Activated CD4-positive, CD25-positive, alpha-beta regulatory T cell (primary cell): Measurements from ENCODE around the gene TRANK1.
A peak's percentile ranks its signal among the peaks of the same experiment; 100 is the strongest.
"Not testable (repeated sequence)": the region's sequence is repeated elsewhere in the genome, so short reads cannot be mapped to it uniquely, and the experiment has no call there.

ENCODE experiments used
- DNase-seq, 4 experiments: peaks; one replicate each; lab custom pipeline; 2025; lab: John Stamatoyannopoulos, UW

Gene TRANK1

DNA sequence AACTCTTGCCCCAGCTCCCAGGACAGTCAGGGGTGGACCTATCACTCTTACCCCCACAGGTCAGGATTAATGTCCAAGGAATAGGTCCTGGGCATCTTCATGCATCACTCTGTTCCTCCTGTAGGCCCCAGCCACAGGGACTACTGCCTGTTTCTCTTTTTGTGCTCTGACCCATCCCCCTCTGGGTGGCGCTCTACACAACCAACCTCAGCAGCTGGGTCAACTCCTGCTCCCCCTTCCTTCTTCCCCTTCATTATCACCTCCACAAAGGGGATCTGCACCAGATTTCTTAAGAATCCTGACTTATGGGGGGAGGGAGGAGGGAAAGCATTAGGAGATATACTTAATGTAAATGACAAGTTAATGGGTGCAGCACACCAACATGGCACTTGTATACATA, 12.2 kb upstream of the TRANK1 start:
- no peak for DNase-seq

DNA sequence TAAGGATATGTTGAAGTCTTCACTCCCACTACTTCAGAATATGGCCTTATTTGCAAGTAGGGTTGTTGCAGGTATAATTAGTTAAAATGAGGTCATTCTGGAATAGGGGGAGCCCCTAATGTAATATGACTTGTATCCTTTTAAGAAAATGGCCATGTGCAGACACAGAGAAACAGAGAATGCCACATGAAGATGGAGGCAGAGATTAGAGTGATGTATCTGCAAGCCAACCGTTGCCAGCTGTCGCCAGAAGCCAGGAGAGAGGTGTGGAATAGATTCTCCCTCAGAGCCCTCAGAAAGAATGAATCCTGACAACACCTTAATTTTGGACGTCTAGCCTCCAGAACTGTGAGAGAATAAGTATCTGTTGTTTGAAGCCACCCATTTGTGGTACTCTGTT, 11.3 kb upstream of the TRANK1 start:
- DNase-seq, result no peak

DNA sequence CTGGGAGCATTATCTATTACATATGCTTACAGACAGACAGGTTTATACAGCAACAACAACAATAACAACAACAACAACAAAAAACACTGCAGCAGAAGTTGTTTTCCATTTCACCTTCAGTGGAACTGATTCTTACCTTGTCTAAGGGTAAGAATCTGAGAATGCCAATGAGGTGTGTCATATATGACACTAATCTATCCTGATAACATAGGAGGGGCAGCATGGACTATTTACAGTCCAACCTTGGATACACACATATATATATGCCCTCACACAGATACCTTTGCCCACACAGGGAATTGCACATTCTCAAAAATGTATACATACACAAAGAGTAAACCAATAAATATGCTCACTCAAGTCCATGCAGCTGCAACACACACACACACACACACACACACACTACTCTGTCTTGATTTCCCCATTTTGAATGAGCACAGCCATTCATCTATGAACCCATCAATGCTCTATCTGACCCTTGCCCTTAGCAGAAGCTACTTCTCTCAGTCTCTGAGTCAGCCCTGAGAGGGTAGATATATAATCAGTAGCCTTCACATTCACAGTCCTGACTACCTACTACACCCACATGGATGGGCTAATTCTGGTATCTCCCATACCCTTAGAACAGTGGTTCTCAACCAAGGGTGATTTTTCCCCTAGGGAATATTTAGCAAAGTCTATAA, 9.7 kb upstream of the TRANK1 start:
- DNase-seq, result no peak

DNA sequence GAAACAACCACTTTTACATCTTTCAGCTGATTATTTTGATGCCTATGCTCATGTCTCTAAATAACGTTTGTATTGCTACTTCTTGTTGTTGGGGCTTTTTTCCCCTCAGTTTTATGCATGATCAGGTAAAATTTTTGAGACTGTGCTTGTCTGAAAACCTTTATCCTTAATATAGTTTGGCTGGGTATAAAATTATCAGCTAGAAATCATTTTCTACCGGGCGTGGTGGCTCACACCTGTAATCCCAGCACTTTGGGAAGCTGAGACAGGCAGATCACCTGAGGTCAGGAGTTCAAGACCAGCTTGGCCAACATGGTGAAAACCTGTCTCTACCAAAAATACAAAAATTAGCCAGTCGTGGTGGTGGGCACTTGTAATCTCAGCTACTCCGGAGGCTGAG, 3.0 kb upstream of the TRANK1 start:
- not testable (repeated sequence) for DNase-seq

DNA sequence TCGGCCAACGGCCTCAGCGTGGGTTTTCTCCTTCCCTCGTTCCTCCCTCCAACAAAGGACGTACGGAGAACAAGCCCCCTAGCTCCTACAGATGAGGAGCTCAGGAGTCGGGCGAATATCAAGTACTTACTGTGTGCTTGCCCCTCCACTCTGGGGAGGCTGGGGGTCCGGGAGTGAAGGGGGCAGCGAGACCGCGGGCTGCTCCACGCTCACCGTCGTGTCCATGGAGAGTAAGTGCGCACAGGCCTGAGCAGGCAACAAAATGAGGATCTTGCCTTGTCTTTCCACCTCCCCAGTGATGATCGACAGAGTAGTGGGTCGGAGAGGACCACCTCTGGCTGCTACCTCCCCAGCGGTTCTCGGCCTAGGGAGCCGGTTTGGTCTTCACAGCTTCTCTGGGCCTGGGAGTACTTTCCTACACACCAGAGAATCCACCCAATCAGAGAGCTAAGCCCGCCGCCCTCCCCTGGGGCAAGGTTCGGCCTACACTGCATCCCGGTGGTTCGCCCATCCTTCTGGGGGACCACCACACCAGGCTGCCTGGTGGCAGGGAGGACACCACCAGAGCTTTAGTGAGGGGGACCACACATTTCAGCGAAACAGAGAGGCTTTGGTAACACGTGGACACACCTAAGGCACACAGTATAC, 603 bp upstream of the TRANK1 start:
- DNase-seq, result no peak

DNA sequence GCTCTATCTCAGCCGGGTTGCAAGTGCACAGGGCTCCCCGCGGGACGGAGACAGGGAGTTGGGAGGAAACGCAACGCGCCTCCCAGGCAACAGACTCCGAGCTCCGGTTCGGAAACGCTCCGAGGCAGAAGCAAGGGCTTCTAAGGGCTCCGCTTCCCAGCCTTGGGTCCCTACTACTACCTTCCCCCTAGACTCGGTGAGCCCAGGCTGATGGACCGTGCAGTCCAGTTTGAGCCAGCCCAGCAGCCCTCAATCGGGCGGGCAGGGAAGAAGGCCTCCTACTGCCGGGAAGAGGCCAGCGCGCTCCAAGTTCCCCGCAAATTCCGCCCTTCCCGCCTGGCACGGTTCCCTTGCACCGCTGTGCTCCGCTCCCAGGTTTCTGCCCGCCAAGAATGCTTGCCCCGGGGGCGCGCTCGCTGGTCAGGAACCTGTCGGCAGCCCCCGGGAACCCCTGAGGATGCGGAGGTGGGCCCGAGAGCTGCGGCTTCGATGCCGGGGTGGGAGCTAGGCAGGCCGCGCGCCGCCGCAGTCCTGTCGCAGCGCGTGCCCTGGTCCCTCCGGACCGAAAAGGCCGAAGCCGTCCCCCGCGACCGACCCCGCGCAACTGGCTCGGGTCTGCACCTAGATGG, 728 bp downstream of the TRANK1 start:
- DNase-seq, result peak in 2 of 4 experiments; percentile 12 to 19

DNA sequence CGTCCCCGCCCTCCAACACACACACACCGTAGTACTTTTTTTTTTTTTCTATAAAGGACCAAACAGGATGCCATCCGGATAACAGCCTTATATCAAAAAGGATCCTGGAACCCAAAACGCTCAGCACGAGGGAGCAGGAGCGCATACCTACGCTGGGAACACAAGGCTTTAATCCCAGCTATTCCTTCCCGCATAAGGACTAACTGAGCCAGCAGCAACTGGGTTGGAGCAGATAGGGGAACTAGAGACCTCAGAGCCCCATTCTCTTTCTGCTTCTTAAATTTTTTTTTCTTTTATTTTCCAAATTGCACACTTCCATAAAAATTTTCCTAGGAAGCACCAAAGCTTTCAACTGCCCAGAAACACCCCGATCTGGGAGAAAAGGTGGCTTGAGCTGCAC, 1.3 kb downstream of the TRANK1 start:
- DNase-seq, result no peak

DNA sequence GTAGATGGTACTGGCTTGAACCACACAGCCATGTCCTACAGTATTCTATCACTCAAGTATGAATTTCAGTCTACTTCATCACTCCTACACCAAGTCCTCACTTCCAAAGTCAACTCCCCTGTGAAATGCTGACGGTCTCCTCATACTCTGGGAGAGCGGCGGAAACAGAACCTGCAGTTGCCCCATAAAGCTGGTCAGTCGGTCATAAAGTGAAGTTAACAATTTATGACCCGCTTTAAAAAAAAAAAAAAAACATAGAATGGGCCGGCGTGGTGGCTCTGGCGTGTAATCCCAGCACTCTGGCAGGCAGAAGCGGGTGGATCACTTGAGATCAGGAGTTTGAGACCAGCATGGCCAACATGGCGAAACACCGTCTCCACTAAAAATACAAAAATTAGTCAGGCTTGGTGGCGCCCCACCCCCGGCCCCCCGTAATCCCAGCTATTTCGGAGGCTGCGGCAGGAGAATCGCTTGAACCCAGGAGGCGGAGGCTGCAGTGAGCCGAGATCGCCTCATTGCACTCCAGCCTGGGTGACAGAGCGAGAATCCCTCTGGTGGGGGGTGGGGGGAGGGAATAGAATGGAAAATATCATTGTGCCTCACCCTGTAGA, 2.1 kb downstream of the TRANK1 start:
- DNase-seq, result no peak

DNA sequence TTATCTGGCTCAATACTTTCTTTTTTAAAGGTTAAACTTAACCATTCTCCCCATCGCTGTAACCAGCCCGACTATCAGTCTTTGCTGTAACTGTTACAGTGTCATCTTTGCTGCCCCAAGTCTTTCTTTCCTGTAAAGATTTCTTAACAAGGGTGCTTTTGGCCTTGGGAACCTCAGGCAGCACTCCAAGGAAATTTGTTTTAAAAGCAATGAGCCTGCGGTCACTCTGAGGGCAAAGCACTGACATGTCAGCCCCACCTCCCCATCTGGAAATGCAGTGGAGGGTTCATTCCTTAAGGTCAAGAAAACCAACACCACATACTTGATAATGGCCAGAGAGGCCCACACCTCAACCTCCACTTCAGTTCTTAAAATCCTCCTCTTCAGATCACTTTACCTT, 3.2 kb downstream of the TRANK1 start:
- DNase-seq, result no peak

DNA sequence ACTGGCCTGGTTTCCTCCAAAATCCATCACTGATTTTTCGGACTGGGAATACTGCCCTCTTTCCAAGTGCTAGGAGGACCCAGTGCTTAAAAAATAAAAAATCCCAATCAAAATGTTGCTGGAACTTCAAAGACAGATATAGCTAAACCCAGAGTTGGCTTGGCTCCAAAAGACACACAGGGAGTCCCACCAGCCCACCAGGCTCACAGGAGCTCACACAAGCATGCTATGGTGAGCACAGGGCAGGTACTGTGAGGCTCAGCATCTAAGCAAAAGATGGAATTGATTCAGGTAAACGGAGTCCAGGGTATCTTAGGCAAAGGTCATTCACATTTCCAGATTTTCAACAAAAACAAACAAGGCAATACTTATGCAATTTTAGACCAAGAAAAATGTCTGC, 3.7 kb downstream of the TRANK1 start:
- no peak for DNase-seq

DNA sequence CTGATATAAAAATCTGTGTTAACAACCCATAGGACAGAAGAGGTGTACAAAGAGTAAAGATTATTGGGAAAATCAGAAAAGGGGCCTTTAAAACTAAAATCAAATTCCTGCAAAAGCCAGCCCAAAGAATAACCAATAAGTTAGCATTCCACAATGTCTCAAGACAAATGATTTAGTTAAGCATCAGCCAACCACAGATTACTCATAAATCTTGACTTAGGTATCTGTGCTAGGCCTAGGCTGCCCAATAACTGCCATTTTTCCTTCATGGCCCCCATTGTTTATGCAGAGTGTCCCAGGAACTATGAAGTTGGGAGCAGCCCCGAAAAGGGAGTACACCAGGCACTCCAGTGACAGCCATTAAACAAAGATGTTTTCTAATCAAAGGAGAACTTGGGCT, 7.4 kb downstream of the TRANK1 start:
- no peak for DNase-seq

DNA sequence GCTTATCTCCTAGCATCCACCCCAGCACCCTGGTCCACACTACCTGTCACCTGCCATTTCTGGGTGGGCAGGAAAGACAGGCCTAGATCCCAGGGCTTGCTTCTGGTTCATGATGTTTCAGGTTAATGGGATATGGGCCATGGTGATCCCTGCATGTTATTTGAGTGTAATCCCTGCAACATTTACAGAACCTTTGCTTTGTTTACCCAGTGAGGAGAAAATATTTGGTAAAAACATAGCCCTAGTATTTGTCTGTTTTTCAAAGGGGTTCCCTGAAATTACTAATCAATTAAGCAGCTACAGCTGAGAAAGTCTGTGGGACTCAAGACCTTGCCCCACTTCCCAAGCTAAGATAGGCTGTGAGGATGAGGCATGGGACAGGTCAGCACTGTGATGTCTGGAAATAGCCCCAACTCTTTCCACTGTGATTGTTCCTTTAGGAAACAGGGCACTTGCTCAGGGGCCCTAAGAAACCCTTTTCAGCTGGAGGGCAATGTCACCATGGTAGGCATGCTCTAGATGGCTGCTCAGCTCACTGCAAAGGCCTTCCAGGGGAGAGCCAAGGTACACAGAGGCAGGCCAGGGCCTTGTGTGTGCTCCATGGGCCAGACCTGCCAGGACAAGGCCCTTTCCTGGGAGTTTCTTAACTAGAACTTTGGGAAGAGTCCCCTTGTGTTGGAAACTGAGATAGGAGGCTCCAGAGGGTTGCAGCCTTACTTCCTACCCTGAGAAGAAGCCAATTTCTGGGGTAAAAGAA, 11.1 kb downstream of the TRANK1 start:
- DNase-seq, result no peak

DNA sequence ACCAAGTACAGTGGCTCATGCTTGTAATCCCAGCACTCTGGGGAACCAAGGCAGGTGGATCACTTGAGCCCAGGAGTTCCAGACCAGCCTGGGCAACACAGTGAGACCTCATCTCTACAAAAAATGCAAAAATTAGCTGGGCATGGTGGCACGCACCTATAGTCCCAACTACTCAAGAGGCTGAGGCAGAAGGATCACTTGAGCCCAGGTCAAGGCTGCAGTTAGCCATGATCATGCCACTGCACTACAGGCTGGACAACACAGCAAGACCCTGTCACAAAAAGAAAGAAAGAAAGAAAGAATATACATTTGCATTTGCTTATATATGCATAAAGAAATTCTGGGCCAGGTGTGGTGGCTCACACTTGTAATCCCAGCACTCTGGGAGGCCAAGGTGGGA, 13.4 kb downstream of the TRANK1 start:
- DNase-seq, result not testable (repeated sequence)

DNA sequence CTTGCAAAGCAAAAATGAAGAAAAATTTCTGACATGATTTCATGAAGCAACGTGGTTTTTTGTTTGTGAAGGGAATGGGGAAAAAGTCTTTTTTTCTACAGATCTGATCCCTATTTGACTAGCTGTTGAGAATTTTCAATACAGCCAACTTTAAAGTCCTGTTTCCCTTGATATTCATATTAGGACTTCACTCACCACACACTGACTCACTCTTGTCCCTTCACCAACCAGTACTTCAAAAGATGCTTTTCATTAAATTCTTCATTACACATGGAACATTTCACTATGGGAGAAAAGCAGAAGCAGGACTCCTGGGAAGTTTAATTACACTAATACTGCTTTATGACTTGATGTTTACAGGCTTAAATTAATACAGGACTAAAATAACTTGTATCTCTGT, 16.6 kb downstream of the TRANK1 start:
- no peak for DNase-seq

DNA sequence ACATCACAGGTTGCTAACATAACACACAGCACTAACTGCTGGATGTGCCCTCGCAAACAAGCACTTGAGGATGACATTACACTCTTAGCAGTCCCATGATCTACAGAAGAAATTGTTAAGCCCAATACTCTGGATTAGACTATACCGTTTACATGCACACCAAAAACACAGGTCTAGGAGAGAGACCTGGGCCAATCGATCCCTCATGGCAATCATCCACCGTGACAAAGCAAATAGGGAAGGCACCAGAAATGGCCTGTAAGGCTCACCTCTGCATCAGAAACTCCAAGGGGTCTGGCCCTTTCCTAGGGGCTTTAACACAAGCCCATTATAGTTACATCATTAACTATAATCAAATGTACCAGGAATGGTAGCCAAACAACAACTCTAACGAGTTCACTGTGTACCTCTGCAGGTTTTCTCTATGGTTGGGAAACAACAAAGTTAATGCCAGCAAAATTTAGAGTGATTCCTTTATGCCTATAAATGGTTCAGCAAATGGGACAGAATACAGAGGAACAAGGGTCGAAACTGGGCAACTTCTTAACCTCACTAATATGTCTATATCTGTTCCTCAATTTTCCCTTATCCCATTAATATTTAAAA, 18.5 kb downstream of the TRANK1 start:
- DNase-seq, result no peak

DNA sequence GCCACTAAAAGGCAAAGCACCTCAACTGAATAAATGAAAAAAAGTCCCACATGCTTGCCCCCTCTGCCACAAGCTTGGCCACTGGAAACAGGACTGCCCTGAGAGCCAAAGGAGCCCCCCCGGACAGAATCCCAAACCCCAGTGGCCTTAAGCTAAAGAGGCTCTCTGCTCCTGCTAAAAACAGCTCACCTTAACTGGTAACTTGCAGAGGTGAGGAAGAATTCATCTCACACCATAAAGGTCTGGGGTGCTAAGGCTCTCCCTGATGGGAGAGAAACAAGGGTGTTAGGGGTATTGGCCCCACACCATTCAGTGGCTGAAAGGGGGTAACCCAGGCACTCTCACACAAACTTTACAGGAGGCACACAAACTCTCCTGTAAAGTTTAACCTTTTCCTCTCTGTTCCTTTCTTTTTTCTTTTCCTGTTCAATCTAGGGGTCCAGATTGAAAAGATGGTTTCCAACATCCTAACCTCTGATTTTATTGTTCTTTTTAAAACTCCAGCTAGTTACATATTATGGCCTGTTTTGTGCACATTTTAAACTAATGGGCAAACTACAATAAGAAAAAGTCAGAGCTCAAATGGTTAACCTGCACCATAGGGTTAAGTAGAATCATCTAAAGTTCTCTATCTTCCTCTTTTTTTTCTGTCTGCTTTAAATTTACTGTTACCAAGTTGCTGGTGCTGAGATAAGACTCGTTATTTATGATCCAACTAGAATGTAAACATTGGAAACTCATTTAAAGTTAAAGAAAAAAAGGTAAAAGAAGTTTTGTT, 19.9 kb downstream of the TRANK1 start:
- no peak for DNase-seq

DNA sequence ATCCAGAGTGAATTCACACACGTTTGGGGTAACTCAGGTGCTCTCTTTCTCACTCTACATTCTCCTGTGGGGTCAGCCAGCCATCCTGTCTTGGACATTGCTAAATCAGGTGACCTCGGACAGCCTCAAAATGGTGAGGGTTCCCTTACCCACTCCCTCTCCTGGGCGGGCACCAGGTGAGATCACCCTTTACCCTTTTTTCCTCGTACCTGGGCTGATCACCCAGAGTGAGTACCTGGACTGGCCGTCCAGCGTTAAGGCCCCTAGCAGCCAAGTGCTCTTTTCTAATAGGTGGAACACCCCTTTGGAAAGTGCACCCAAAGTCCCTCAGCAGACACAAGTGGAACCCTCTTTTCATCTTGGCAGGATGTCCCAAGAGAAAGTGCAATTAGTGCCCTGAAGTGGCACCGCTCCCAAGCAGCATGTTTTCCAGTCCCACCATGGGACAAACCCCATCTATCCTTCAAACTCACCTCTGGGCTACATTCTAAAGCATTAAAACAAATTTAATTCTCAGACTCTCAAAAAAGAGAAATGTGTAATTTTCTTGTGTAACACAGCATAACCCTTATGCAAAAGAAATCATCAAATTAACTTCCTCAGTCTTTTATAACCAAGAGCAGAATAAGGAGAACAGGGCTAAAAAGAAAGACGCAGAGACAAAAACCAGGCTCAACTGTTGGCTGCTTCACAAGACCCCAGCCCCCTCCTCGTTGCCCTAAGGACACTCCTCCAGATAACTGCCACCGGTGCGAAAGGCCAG, 20.7 kb downstream of the TRANK1 start:
- no peak for DNase-seq

DNA sequence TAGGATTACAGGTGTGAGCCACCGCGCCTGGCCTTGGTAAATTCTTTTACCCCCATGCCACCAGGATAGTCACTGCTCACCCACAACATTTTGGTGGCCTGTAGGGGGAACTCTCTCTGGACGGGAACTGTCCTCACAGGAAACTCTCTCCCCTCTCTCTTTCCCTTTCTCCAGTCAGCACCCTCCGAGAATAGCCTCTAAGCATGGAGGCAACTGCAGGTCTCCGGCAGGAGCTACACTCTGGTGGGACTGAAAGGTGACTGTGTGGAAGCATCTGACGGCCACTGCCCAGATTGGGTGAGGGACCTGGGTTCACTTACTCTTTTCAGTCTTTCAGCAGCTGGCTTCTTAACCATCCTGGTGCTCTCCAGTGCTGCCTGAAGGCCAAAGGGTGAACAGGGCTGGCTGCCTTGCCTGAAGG, 21.3 kb downstream of the TRANK1 start:
- DNase-seq, result no peak

DNA sequence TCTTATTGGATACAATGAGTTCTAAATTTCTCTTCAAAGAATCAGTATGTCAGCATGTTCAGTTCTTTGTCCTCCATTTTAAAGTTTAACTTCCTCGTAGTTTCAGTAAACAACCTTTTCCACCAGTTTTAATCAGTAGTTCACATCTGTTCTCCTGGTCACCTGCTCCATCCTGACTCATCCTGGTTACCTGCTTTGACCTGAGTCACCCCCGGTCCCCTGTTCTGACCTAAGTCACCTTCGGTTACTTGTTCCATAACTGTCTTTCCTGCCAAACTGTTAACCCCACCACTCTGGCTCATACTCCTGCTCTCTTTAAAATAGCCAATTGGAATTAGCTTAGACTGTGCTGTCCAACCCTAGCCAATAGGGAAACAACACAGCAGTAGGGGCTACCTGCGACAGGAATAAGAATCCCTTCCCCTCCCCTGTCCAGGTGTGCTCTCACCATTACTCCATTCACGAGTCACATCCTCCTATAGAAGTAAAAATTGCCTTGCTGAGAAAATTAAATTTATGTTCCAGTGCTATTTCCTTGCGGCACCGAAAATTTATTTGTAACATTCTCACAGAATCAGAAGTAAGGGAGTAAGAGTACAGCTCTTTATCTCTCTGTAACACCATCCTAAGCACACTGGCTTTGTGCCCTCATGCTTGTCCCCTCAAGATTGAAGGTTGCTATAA, 23.8 kb downstream of the TRANK1 start:
- no peak for DNase-seq
